Keratinocyte (primary cell): ENCODE data around the gene R3HDM2. TPM values are rescaled to one million over a fixed set of nuclear protein-coding genes. Genes with fewer than 3 reads are reported as not detected.

Experiments used
- DNase-seq: peaks from one replicate; pipeline ENCODE4 v3.0.0-alpha.2; 2011; ENCODE audit warnings: low read depth, missing footprints, low spot score
- FAIRE-seq: peaks from 2 replicates; lab custom pipeline; 2011; peaks lifted over from hg19 to GRCh38; lab: Jason Lieb, UNC
- H2AFZ ChIP-seq: 2 replicates; pipeline ENCODE4 v1.6.0; 2012; ENCODE audit warnings: low read length, control low read depth, inconsistent platforms; ENCODE audit not compliant: control insufficient read depth
- H3K27ac ChIP-seq: 2 replicates; pipeline ENCODE4 v1.5.1; 2011; ENCODE audit warnings: low read length; ENCODE audit not compliant: control insufficient read depth, insufficient read depth
- H3K27me3 ChIP-seq: 3 replicates; pipeline ENCODE4 v1.6.0; 2011; ENCODE audit warnings: low read length; ENCODE audit not compliant: control insufficient read depth, insufficient read depth; ENCODE audit errors: extremely low read depth
- H3K36me3 ChIP-seq, 2 experiments: 2 replicates in 1 of 2; 3 replicates in 1 of 2; pipeline ENCODE4 v1.5.1; 2011; ENCODE audit warnings: low read length in 2 of 2, mild to moderate bottlenecking in 1 of 2; ENCODE audit not compliant: control insufficient read depth in 2 of 2, insufficient read depth in 2 of 2; ENCODE audit errors: extremely low read depth in 1 of 2
- H3K4me1 ChIP-seq: 3 replicates; pipeline ENCODE4 v1.5.1; 2011; ENCODE audit warnings: low read length; ENCODE audit not compliant: control insufficient read depth, insufficient read depth; ENCODE audit errors: extremely low read depth
- H3K4me2 ChIP-seq: 3 replicates; pipeline ENCODE4 v1.6.0; 2011; ENCODE audit warnings: low read depth, low read length; ENCODE audit not compliant: control insufficient read depth, insufficient read depth; ENCODE audit errors: extremely low read depth
- H3K4me3 ChIP-seq, 3 experiments: fragments of 200-600 bp in 1 of 3; sonication (generic) in 1 of 3; 2 replicates in 2 of 3; 3 replicates in 1 of 3; pipeline ENCODE4 v1.5.1; 2011 to 2016; ENCODE audit warnings: low read length in 3 of 3, mild to moderate bottlenecking in 3 of 3, control low read depth in 2 of 3, inconsistent platforms in 1 of 3, low read depth in 1 of 3, mixed read lengths in 1 of 3, mixed run types in 1 of 3, moderate library complexity in 1 of 3; ENCODE audit not compliant: control insufficient read depth in 2 of 3, insufficient read depth in 2 of 3; ENCODE audit errors: extremely low read depth in 1 of 3
- H3K79me2 ChIP-seq: 2 replicates; pipeline ENCODE4 v1.6.0; 2012; ENCODE audit warnings: low read length; ENCODE audit not compliant: control insufficient read depth, insufficient read depth
- H3K9ac ChIP-seq: 3 replicates; pipeline ENCODE4 v1.6.0; 2011; ENCODE audit warnings: low read length; ENCODE audit not compliant: control insufficient read depth, insufficient read depth; ENCODE audit errors: extremely low read depth
- H3K9me1 ChIP-seq: 3 replicates; pipeline ENCODE4 v1.6.0; 2011; ENCODE audit warnings: low read length; ENCODE audit not compliant: control insufficient read depth, insufficient read depth; ENCODE audit errors: extremely low read depth
- H3K9me3 ChIP-seq: 2 replicates; pipeline ENCODE4 v1.5.1; 2012; ENCODE audit warnings: low read depth, low read length; ENCODE audit not compliant: control insufficient read depth
- H4K20me1 ChIP-seq: 3 replicates; pipeline ENCODE4 v1.6.0; 2011; ENCODE audit warnings: low read length; ENCODE audit not compliant: control insufficient read depth, insufficient read depth; ENCODE audit errors: extremely low read depth
- EZH2 ChIP-seq: IDR thresholded peaks from one replicate; pipeline ENCODE4 v1.6.1; 2012; ENCODE audit warnings: inconsistent platforms, mild to moderate bottlenecking, low read length, moderate library complexity
- dilution Hi-C: fragments of 300-500 bp; cut with MboI; formaldehyde crosslinking; loops from one replicate; pipeline ENCODE4 v1.7.0; 2020; ENCODE audit warnings: low sequenced_read_pairs; ENCODE audit not compliant: extremely low pct_ligation_motif_present
- polyA plus RNA-seq, 5 experiments: library from polyadenylated mRNA; depleted of rRNA in 3 of 5; stranded (reverse) in 3 of 5; stranded (forward) in 1 of 5; unstranded in 1 of 5; fragments of >200 nt; gene quantifications; 1 replicate in 1 of 5; 2 replicates in 3 of 5; 3 replicates in 1 of 5; pipeline versions ENCODE4 v1.2.1 to v1.2.3, GENCODE V29; 2011 to 2012; ENCODE audit warnings: missing spikeins in 2 of 5, low read depth in 1 of 5, low replicate concordance in 1 of 5
- TF ChIP-seq, protein P1 (sequence below), 3 experiments: IDR thresholded peaks in 1 of 3; conservative IDR thresholded peaks in 1 of 3; optimal IDR thresholded peaks in 1 of 3; 2 replicates in 2 of 3; 3 replicates in 1 of 3; pipeline versions ENCODE3 to v1.5.1; 2011; ENCODE audit warnings: low read length in 3 of 3, mild to moderate bottlenecking in 3 of 3, moderate library complexity in 2 of 3, control low read depth in 1 of 3, inconsistent platforms in 1 of 3; ENCODE audit not compliant: insufficient read depth in 2 of 3; ENCODE audit errors: extremely low read depth in 1 of 3

The R3HDM2 gene
- polyA plus RNA-seq, 1 donor (not counting 4 experiments of a cell fraction or from before 2014, with no cell fraction given), result 11.1 TPM

- dilution Hi-C loops, result no loop called here
- FAIRE-seq, result no peak
- H3K4me2 ChIP-seq, result no peak overlapping the region
- no peaks in the 10 kb centered on the region for H3K9me3 ChIP-seq
- H3K4me1 ChIP-seq, result no peaks in the 10 kb centered on the region
- H3K9me1 ChIP-seq, result no peaks in the 10 kb centered on the region
- no peak overlapping the region for H3K27ac ChIP-seq
- H3K27me3 ChIP-seq, result no peaks in the 10 kb centered on the region
- TF ChIP-seq, protein P1, sequence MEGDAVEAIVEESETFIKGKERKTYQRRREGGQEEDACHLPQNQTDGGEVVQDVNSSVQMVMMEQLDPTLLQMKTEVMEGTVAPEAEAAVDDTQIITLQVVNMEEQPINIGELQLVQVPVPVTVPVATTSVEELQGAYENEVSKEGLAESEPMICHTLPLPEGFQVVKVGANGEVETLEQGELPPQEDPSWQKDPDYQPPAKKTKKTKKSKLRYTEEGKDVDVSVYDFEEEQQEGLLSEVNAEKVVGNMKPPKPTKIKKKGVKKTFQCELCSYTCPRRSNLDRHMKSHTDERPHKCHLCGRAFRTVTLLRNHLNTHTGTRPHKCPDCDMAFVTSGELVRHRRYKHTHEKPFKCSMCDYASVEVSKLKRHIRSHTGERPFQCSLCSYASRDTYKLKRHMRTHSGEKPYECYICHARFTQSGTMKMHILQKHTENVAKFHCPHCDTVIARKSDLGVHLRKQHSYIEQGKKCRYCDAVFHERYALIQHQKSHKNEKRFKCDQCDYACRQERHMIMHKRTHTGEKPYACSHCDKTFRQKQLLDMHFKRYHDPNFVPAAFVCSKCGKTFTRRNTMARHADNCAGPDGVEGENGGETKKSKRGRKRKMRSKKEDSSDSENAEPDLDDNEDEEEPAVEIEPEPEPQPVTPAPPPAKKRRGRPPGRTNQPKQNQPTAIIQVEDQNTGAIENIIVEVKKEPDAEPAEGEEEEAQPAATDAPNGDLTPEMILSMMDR (optimal IDR thresholded peaks at IDR 0.05 in 1 of 3, IDR thresholded peaks at IDR 0.05 in 1 of 3, conservative IDR thresholded peaks at IDR 0.05 in 1 of 3; ENCODE audit: extremely low read depth in 1 of 3, insufficient read depth in 2 of 3, low read length in 3 of 3), result no peak
- TF ChIP-seq EZH2, result no peak
- H3K79me2 ChIP-seq, result no peaks in the 10 kb centered on the region
- no peak overlapping the region for H3K9ac ChIP-seq
- no peak overlapping the region for H3K4me3 ChIP-seq
- no peak for DNase-seq
- H3K36me3 ChIP-seq, result peaks cover 10 to 27% of the 10 kb centered on the region in 2 experiments
- H4K20me1 ChIP-seq, result no peaks in the 10 kb centered on the region
- H2AFZ ChIP-seq, result no peak overlapping the region
Observed at GRCh38 chr12:57262126-57262822, 168.6 kb downstream of the R3HDM2 start.

GRCh38 chr12:57261428-57261865, 169.4 kb downstream of the R3HDM2 start:
- FAIRE-seq, result no peak
- no peaks in the 10 kb centered on the region for H3K9me3 ChIP-seq
- TF ChIP-seq, protein P1 (optimal IDR thresholded peaks at IDR 0.05 in 1 of 3, IDR thresholded peaks at IDR 0.05 in 1 of 3, conservative IDR thresholded peaks at IDR 0.05 in 1 of 3; ENCODE audit: extremely low read depth in 1 of 3, insufficient read depth in 2 of 3, low read length in 3 of 3), result no peak
- TF ChIP-seq EZH2, result no peak

More at GRCh38 chr12:57261428-57261865, 169.4 kb downstream of the R3HDM2 start:
- DNase-seq, result no peak
- Histone ChIP-seq H4K20me1 (no peaks in the 10 kb centered on the region), H3K27me3 (no peaks in the 10 kb centered on the region), H3K36me3 (peaks cover 16 to 23% of the 10 kb centered on the region in 2 experiments), H3K27ac (no peak overlapping the region), H3K79me2 (no peaks in the 10 kb centered on the region), H3K9me1 (no peaks in the 10 kb centered on the region), H2AFZ (no peak overlapping the region), H3K4me2 (no peak overlapping the region), H3K9ac (no peak overlapping the region), H3K4me3 (no peak overlapping the region), H3K4me1 (no peaks in the 10 kb centered on the region)
- dilution Hi-C loops, result no loop called here
